DND-41 (cell line): ENCODE results near the gene PHLDA1.
"Not testable (repeated sequence)": the region's sequence is repeated elsewhere in the genome, so short reads cannot be mapped to it uniquely, and the experiment has no call there.

ENCODE experiments used
- ATAC-seq: fragments of 200-7000 bp; cut with Tn5 transposase; 3 replicates; pipeline ENCODE4 v1.9.1; 2021; ENCODE audit warnings: low read depth; ENCODE audit not compliant: insufficient read depth
- DNase-seq: peaks from one replicate; pipeline ENCODE4 v3.0.0-alpha.2; 2020
- H2AFZ ChIP-seq: 2 replicates; pipeline ENCODE4 v1.6.0; 2012; ENCODE audit warnings: low read depth, low read length
- H3K27ac ChIP-seq: 2 replicates; pipeline ENCODE4 v1.5.1; 2012; ENCODE audit warnings: low read length, inconsistent platforms
- H3K27me3 ChIP-seq: fragments of 200-600 bp; sonication (generic); 2 replicates; pipeline ENCODE4 v1.6.0; 2012; ENCODE audit warnings: low read length, mild to moderate bottlenecking, inconsistent platforms; ENCODE audit not compliant: insufficient read depth, poor library complexity
- H3K36me3 ChIP-seq: 2 replicates; pipeline ENCODE4 v1.5.1; 2012; ENCODE audit warnings: low read length, inconsistent platforms; ENCODE audit not compliant: insufficient read depth
- H3K4me1 ChIP-seq: 2 replicates; pipeline ENCODE4 v1.5.1; 2012; ENCODE audit warnings: mild to moderate bottlenecking, low read length; ENCODE audit not compliant: insufficient read depth
- H3K4me2 ChIP-seq: 2 replicates; pipeline ENCODE4 v1.6.0; 2012; ENCODE audit warnings: mild to moderate bottlenecking, moderate library complexity, low read length, inconsistent platforms; ENCODE audit not compliant: insufficient read depth
- H3K4me3 ChIP-seq, 2 experiments: fragments of 200-600 bp in 1 of 2; shearing (Covaris generic) in 1 of 2; 2 replicates each; pipeline ENCODE4 v1.5.1; 2012 to 2016; ENCODE audit warnings: inconsistent platforms in 2 of 2, low read length in 2 of 2, mild to moderate bottlenecking in 2 of 2, low read depth in 1 of 2, moderate library complexity in 1 of 2
- H3K79me2 ChIP-seq: 2 replicates; pipeline ENCODE4 v1.6.0; 2012; ENCODE audit warnings: low read length, inconsistent platforms; ENCODE audit not compliant: insufficient read depth
- H3K9ac ChIP-seq: 2 replicates; pipeline ENCODE4 v1.6.0; 2012; ENCODE audit warnings: low read depth, mild to moderate bottlenecking, inconsistent platforms, low read length, moderate library complexity
- H3K9me3 ChIP-seq: 2 replicates; pipeline ENCODE4 v1.5.1; 2012; ENCODE audit warnings: low read length, moderate library complexity, mild to moderate bottlenecking, inconsistent platforms; ENCODE audit not compliant: insufficient read depth, severe bottlenecking
- H4K20me1 ChIP-seq: 2 replicates; pipeline ENCODE4 v1.6.0; 2012; ENCODE audit warnings: low read length; ENCODE audit not compliant: insufficient read depth
- CTCF ChIP-seq: IDR thresholded peaks from 2 replicates; pipeline ENCODE4 v1.5.1; 2012; ENCODE audit warnings: borderline replicate concordance, low read length, moderate library complexity, mild to moderate bottlenecking; ENCODE audit not compliant: poor library complexity, severe bottlenecking; ENCODE audit errors: extremely low read depth
- EZH2 ChIP-seq: IDR thresholded peaks from 3 replicates; pipeline ENCODE4 v1.6.1; 2012; ENCODE audit warnings: borderline replicate concordance, low read depth, mild to moderate bottlenecking, moderate library complexity, low read length, inconsistent platforms; ENCODE audit not compliant: severe bottlenecking

PHLDA1 gene

GRCh38 chr12:75986001-75986746 lies 45.4 kb downstream of the PHLDA1 start:
- no peak overlapping the region for H3K4me2 ChIP-seq
- no peaks in the 10 kb centered on the region for H4K20me1 ChIP-seq
- H3K9ac ChIP-seq, result no peak overlapping the region
- H3K79me2 ChIP-seq, result no peaks in the 10 kb centered on the region
- no peak overlapping the region for H3K27ac ChIP-seq
- DNase-seq (no peak), ATAC-seq (no peak)
- TF ChIP-seq EZH2 (no peak), CTCF (no peak)
- H3K9me3 ChIP-seq, result no peaks in the 10 kb centered on the region
- H3K27me3 ChIP-seq, result no peaks in the 10 kb centered on the region
- H3K36me3 ChIP-seq, result no peaks in the 10 kb centered on the region
- H3K4me1 ChIP-seq, result no peaks in the 10 kb centered on the region
- H3K4me3 ChIP-seq, result no peak overlapping the region
- no peak overlapping the region for H2AFZ ChIP-seq

- no peaks in the 10 kb centered on the region for H3K9me3 ChIP-seq
- H3K4me1 ChIP-seq, result no peaks in the 10 kb centered on the region
- no peaks in the 10 kb centered on the region for H3K79me2 ChIP-seq
- H2AFZ ChIP-seq, result no peak overlapping the region
- no peaks in the 10 kb centered on the region for H3K27me3 ChIP-seq
- H3K4me2 ChIP-seq, result no peak overlapping the region
- no peak overlapping the region for H3K27ac ChIP-seq
- TF ChIP-seq CTCF (no peak), EZH2 (no peak)
- H3K36me3 ChIP-seq, result no peaks in the 10 kb centered on the region
- DNase-seq (no peak), ATAC-seq (no peak)
- no peak overlapping the region for H3K9ac ChIP-seq
- H3K4me3 ChIP-seq, result no peak overlapping the region
- no peaks in the 10 kb centered on the region for H4K20me1 ChIP-seq
These were observed 46.0 kb downstream of the PHLDA1 start for GRCh38 chr12:75985566-75985965.

GRCh38 chr12:75984577-75985182 lies 46.9 kb downstream of the PHLDA1 start:
- H2AFZ ChIP-seq, result no peak overlapping the region
- no peaks in the 10 kb centered on the region for H3K36me3 ChIP-seq
- H3K9me3 ChIP-seq, result no peaks in the 10 kb centered on the region
- no peak for DNase-seq
- H3K4me3 ChIP-seq, result no peak overlapping the region
- no peak overlapping the region for H3K9ac ChIP-seq
- no peak overlapping the region for H3K27ac ChIP-seq
- no peaks in the 10 kb centered on the region for H4K20me1 ChIP-seq
- no peak for ATAC-seq
- no peak overlapping the region for H3K4me2 ChIP-seq
- no peaks in the 10 kb centered on the region for H3K27me3 ChIP-seq
- no peaks in the 10 kb centered on the region for H3K79me2 ChIP-seq
- no peaks in the 10 kb centered on the region for H3K4me1 ChIP-seq
- TF ChIP-seq EZH2, result no peak
- TF ChIP-seq CTCF, result no peak

- H3K79me2 ChIP-seq, H4K20me1 ChIP-seq, H3K27ac ChIP-seq, H2AFZ ChIP-seq, H3K4me3 ChIP-seq, H3K27me3 ChIP-seq, H3K4me2 ChIP-seq, H3K36me3 ChIP-seq, H3K4me1 ChIP-seq, DNase-seq, ATAC-seq, H3K9me3 ChIP-seq, H3K9ac ChIP-seq: not testable (repeated sequence)
These were observed 47.7 kb downstream of the PHLDA1 start for GRCh38 chr12:75983851-75984250.
